WTC11 (cell line): ENCODE measurements around the gene VSX2. TPM values are rescaled to one million over a fixed set of nuclear protein-coding genes. Genes with fewer than 3 reads are reported as not detected.

Source experiments
- ATAC-seq: fragments of 200-7000 bp; cut with Tn5 transposase; 2 replicates; pipeline ENCODE4 v1.10.0; 2021; ENCODE audit warnings: mild to moderate bottlenecking, moderate library complexity
- CTCF ChIA-PET: fragments of 300-600 bp; sonication (Branson Sonifier 250); formaldehyde crosslinking; loops from one replicate; lab custom pipeline; 2021; ENCODE audit warnings: antibody characterized with exemption; lab: Charles Lee
- POLR2A ChIA-PET: fragments of 350-600 bp; sonication (Branson Sonifier 250); formaldehyde crosslinking; loops from one replicate; lab custom pipeline; 2021; ENCODE audit warnings: antibody characterized with exemption; lab: Charles Lee
- DNase-seq: peaks from one replicate; pipeline ENCODE4 v3.0.0; 2021; ENCODE audit warnings: low spot score
- H3K27ac Mint-ChIP-seq: 2 replicates; pipeline ENCODE4 v1.8.0; 2021; ENCODE audit warnings: mixed read lengths
- H3K27me3 Mint-ChIP-seq: 2 replicates; pipeline ENCODE4 v1.8.0; 2021; ENCODE audit warnings: low read depth, mild to moderate bottlenecking, moderate library complexity, mixed read lengths
- H3K36me3 Mint-ChIP-seq: 2 replicates; pipeline ENCODE4 v1.8.0; 2021; ENCODE audit warnings: mixed read lengths
- H3K4me1 Mint-ChIP-seq: 2 replicates; pipeline ENCODE4 v1.8.0; 2022; ENCODE audit warnings: mixed read lengths
- H3K4me3 Mint-ChIP-seq: 2 replicates; pipeline ENCODE4 v1.8.0; 2021; ENCODE audit warnings: mild to moderate bottlenecking, moderate library complexity, mixed read lengths
- H3K9me3 Mint-ChIP-seq: 2 replicates; pipeline ENCODE4 v1.8.0; 2021; ENCODE audit warnings: mixed read lengths
- HMGA2 ChIP-seq: fragments of 250-450 bp; sonication (Bioruptor Pico); IDR thresholded peaks from 2 replicates; pipeline ENCODE4 v1.4.0; 2021; ENCODE audit warnings: mild to moderate bottlenecking, moderate library complexity
- IRF2 ChIP-seq: sonication (generic); formaldehyde crosslinking; IDR thresholded peaks from 2 replicates; pipeline ENCODE4 v1.8.0; 2022; ENCODE audit warnings: low read depth, missing genetic modification reagents, borderline replicate concordance
- SOX15 ChIP-seq: fragments of 250-450 bp; sonication (Bioruptor Pico); IDR thresholded peaks from 2 replicates; pipeline ENCODE4 v1.9.0; 2021; ENCODE audit warnings: mild to moderate bottlenecking
- TCF7 ChIP-seq: sonication (generic); formaldehyde crosslinking; IDR thresholded peaks from 2 replicates; pipeline ENCODE4 v1.8.0; 2022; ENCODE audit warnings: mild to moderate bottlenecking, low read depth, missing genetic modification reagents, moderate library complexity
- TEAD4 ChIP-seq: sonication (generic); formaldehyde crosslinking; IDR thresholded peaks from 2 replicates; pipeline ENCODE4 v1.8.0; 2022; ENCODE audit warnings: mild to moderate bottlenecking, missing genetic modification reagents
- ZNF263 ChIP-seq: sonication (generic); formaldehyde crosslinking; IDR thresholded peaks from 2 replicates; pipeline ENCODE4 v1.8.1; 2022; ENCODE audit warnings: low read depth, mild to moderate bottlenecking, moderate library complexity, missing genetic modification reagents
- total RNA-seq: library from RNA; stranded (reverse); gene quantifications from 3 replicates; pipeline ENCODE4 v1.2.3, GENCODE V29; 2021
- TF ChIP-seq, protein P1 (sequence below): fragments of 200-600 bp; IDR thresholded peaks from 2 replicates; pipeline ENCODE4 v1.8.0; 2022; ENCODE audit warnings: antibody characterized with exemption
- TF ChIP-seq, protein P2 (sequence below): sonication (generic); formaldehyde crosslinking; IDR thresholded peaks from 2 replicates; pipeline ENCODE4 v1.8.1; 2022; ENCODE audit warnings: low read depth, mild to moderate bottlenecking, moderate library complexity, missing genetic modification reagents, borderline replicate concordance
- TF ChIP-seq, protein P3 (sequence below): sonication (generic); formaldehyde crosslinking; IDR thresholded peaks from 2 replicates; pipeline ENCODE4 v1.8.0; 2023; ENCODE audit warnings: missing genetic modification reagents
- TF ChIP-seq, protein P4 (sequence below): sonication (generic); formaldehyde crosslinking; IDR thresholded peaks from 2 replicates; pipeline ENCODE4 v1.8.1; 2023; ENCODE audit warnings: mild to moderate bottlenecking, missing genetic modification reagents
- TF ChIP-seq, protein P5 (sequence below): sonication (generic); formaldehyde crosslinking; IDR thresholded peaks from 2 replicates; pipeline ENCODE4 v1.8.1; 2022; ENCODE audit warnings: mild to moderate bottlenecking, missing genetic modification reagents, moderate library complexity, borderline replicate concordance
- TF ChIP-seq, protein P6 (sequence below): sonication (generic); formaldehyde crosslinking; IDR thresholded peaks from 2 replicates; pipeline ENCODE4 v1.8.0; 2023; ENCODE audit warnings: missing genetic modification reagents, mild to moderate bottlenecking, borderline replicate concordance
- TF ChIP-seq, protein P7 (sequence below): sonication (generic); formaldehyde crosslinking; IDR thresholded peaks from 2 replicates; pipeline ENCODE4 v1.8.0; 2022; ENCODE audit warnings: mild to moderate bottlenecking, missing genetic modification reagents
- TF ChIP-seq, protein P8 (sequence below): sonication (generic); formaldehyde crosslinking; IDR thresholded peaks from 2 replicates; pipeline ENCODE4 v1.8.0; 2022; ENCODE audit warnings: missing genetic modification reagents

Gene VSX2
- total RNA-seq, 1 experiment from 2014 or later: not detected

DNA sequence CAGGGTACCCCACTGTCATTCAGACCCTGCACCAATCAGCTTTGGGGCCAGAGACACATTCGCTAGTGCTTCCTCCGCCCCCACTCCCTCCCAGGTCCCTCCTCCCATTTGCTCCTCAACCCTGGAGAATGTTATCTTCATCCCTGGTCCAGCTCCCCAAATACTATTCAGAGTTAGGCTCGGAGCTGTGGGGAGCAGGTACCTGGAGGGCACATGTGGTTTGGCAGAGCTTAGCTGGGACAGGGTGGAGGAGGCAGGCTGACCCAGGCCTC lies 19.5 kb downstream of the VSX2 start:
- no peak for DNase-seq
- Mint-ChIP-seq H3K4me1 (no peaks in the 10 kb centered on the region), H3K27ac (no peak overlapping the region), H3K36me3 (no peaks in the 10 kb centered on the region)
- POLR2A ChIA-PET: no interaction called here
- TF ChIP-seq, protein P1, sequence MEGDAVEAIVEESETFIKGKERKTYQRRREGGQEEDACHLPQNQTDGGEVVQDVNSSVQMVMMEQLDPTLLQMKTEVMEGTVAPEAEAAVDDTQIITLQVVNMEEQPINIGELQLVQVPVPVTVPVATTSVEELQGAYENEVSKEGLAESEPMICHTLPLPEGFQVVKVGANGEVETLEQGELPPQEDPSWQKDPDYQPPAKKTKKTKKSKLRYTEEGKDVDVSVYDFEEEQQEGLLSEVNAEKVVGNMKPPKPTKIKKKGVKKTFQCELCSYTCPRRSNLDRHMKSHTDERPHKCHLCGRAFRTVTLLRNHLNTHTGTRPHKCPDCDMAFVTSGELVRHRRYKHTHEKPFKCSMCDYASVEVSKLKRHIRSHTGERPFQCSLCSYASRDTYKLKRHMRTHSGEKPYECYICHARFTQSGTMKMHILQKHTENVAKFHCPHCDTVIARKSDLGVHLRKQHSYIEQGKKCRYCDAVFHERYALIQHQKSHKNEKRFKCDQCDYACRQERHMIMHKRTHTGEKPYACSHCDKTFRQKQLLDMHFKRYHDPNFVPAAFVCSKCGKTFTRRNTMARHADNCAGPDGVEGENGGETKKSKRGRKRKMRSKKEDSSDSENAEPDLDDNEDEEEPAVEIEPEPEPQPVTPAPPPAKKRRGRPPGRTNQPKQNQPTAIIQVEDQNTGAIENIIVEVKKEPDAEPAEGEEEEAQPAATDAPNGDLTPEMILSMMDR: no peak
- peak; percentile 54; the same call in 1 of the 2 replicates for TF ChIP-seq ZNF263
- TF ChIP-seq, all 79 proteins: peak for 1
- Mint-ChIP-seq H3K27me3 (peaks cover 46% of the 10 kb centered on the region), H3K9me3 (no peaks in the 10 kb centered on the region), H3K4me3 (peak overlapping the region; percentile 80)
- peak; percentile 46 for ATAC-seq
- CTCF ChIA-PET: interaction anchor here (0.7 to 3.5 kb wide), 15 partner anchors 11 to 353 kb away, joined by 3 to 89 read pairs (median 7); partner anchors contain the start of genes LTBP2, VRTN and VSX2

DNA sequence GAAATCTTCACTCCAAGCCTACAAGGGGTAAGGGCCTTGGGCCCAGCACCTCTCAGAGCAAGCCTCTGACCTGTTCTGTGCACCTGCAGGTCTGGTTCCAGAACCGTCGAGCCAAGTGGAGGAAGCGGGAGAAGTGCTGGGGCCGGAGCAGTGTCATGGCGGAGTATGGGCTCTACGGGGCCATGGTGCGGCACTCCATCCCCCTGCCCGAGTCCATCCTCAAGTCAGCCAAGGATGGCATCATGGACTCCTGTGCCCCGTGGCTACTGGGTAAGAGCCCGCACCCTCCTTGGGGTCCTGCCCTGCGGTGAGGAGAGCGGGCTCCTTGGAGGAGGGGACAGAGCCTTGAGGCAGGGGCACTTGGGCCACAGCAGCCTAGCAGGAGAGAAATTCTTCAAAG lies 20.3 kb downstream of the VSX2 start:
- H3K4me3 Mint-ChIP-seq: 0 out of 2 replicates have a peak overlapping the region, but pooled peaks have one; percentile 80
- H3K9me3 Mint-ChIP-seq: no peaks in the 10 kb centered on the region
- H3K27me3 Mint-ChIP-seq: peaks cover 44% of the 10 kb centered on the region
- ChIA-PET POLR2A (interaction anchor here (0.5 kb wide), 1 partner anchor 225 kb away, joined by 4 read pairs; no protein-coding TSS in a partner anchor), CTCF (interaction anchor here (1.3 to 3.5 kb wide), 3 partner anchors 16 to 44 kb away, joined by 6 to 89 read pairs (median 35); partner anchors contain the start of gene VSX2)
- no peak overlapping the region for H3K27ac Mint-ChIP-seq
- ATAC-seq (no peak), DNase-seq (no peak)
- no peaks in the 10 kb centered on the region for H3K4me1 Mint-ChIP-seq
- H3K36me3 Mint-ChIP-seq: no peaks in the 10 kb centered on the region
- TF ChIP-seq TCF7 (CRISPR knock-in tag) (no peak), IRF2 (no peak), SOX15 (CRISPR knock-in tag) (no peak), TEAD4 (CRISPR knock-in tag) (no peak), HMGA2 (CRISPR knock-in tag) (no peak)
- TF ChIP-seq, protein P2, sequence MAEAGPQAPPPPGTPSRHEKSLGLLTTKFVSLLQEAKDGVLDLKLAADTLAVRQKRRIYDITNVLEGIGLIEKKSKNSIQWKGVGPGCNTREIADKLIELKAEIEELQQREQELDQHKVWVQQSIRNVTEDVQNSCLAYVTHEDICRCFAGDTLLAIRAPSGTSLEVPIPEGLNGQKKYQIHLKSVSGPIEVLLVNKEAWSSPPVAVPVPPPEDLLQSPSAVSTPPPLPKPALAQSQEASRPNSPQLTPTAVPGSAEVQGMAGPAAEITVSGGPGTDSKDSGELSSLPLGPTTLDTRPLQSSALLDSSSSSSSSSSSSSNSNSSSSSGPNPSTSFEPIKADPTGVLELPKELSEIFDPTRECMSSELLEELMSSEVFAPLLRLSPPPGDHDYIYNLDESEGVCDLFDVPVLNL (CRISPR knock-in tag): no peak
- TF ChIP-seq, protein P3, sequence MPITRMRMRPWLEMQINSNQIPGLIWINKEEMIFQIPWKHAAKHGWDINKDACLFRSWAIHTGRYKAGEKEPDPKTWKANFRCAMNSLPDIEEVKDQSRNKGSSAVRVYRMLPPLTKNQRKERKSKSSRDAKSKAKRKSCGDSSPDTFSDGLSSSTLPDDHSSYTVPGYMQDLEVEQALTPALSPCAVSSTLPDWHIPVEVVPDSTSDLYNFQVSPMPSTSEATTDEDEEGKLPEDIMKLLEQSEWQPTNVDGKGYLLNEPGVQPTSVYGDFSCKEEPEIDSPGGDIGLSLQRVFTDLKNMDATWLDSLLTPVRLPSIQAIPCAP (CRISPR knock-in tag): no peak
- TF ChIP-seq, protein P4, sequence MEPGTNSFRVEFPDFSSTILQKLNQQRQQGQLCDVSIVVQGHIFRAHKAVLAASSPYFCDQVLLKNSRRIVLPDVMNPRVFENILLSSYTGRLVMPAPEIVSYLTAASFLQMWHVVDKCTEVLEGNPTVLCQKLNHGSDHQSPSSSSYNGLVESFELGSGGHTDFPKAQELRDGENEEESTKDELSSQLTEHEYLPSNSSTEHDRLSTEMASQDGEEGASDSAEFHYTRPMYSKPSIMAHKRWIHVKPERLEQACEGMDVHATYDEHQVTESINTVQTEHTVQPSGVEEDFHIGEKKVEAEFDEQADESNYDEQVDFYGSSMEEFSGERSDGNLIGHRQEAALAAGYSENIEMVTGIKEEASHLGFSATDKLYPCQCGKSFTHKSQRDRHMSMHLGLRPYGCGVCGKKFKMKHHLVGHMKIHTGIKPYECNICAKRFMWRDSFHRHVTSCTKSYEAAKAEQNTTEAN (CRISPR knock-in tag): no peak
- TF ChIP-seq, protein P5, sequence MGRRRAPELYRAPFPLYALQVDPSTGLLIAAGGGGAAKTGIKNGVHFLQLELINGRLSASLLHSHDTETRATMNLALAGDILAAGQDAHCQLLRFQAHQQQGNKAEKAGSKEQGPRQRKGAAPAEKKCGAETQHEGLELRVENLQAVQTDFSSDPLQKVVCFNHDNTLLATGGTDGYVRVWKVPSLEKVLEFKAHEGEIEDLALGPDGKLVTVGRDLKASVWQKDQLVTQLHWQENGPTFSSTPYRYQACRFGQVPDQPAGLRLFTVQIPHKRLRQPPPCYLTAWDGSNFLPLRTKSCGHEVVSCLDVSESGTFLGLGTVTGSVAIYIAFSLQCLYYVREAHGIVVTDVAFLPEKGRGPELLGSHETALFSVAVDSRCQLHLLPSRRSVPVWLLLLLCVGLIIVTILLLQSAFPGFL: no peak
- TF ChIP-seq, protein P6, sequence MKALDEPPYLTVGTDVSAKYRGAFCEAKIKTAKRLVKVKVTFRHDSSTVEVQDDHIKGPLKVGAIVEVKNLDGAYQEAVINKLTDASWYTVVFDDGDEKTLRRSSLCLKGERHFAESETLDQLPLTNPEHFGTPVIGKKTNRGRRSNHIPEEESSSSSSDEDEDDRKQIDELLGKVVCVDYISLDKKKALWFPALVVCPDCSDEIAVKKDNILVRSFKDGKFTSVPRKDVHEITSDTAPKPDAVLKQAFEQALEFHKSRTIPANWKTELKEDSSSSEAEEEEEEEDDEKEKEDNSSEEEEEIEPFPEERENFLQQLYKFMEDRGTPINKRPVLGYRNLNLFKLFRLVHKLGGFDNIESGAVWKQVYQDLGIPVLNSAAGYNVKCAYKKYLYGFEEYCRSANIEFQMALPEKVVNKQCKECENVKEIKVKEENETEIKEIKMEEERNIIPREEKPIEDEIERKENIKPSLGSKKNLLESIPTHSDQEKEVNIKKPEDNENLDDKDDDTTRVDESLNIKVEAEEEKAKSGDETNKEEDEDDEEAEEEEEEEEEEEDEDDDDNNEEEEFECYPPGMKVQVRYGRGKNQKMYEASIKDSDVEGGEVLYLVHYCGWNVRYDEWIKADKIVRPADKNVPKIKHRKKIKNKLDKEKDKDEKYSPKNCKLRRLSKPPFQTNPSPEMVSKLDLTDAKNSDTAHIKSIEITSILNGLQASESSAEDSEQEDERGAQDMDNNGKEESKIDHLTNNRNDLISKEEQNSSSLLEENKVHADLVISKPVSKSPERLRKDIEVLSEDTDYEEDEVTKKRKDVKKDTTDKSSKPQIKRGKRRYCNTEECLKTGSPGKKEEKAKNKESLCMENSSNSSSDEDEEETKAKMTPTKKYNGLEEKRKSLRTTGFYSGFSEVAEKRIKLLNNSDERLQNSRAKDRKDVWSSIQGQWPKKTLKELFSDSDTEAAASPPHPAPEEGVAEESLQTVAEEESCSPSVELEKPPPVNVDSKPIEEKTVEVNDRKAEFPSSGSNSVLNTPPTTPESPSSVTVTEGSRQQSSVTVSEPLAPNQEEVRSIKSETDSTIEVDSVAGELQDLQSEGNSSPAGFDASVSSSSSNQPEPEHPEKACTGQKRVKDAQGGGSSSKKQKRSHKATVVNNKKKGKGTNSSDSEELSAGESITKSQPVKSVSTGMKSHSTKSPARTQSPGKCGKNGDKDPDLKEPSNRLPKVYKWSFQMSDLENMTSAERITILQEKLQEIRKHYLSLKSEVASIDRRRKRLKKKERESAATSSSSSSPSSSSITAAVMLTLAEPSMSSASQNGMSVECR (CRISPR knock-in tag): no peak
- TF ChIP-seq, protein P7, sequence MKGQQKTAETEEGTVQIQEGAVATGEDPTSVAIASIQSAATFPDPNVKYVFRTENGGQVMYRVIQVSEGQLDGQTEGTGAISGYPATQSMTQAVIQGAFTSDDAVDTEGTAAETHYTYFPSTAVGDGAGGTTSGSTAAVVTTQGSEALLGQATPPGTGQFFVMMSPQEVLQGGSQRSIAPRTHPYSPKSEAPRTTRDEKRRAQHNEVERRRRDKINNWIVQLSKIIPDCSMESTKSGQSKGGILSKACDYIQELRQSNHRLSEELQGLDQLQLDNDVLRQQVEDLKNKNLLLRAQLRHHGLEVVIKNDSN (CRISPR knock-in tag): no peak
- TF ChIP-seq, protein P8, sequence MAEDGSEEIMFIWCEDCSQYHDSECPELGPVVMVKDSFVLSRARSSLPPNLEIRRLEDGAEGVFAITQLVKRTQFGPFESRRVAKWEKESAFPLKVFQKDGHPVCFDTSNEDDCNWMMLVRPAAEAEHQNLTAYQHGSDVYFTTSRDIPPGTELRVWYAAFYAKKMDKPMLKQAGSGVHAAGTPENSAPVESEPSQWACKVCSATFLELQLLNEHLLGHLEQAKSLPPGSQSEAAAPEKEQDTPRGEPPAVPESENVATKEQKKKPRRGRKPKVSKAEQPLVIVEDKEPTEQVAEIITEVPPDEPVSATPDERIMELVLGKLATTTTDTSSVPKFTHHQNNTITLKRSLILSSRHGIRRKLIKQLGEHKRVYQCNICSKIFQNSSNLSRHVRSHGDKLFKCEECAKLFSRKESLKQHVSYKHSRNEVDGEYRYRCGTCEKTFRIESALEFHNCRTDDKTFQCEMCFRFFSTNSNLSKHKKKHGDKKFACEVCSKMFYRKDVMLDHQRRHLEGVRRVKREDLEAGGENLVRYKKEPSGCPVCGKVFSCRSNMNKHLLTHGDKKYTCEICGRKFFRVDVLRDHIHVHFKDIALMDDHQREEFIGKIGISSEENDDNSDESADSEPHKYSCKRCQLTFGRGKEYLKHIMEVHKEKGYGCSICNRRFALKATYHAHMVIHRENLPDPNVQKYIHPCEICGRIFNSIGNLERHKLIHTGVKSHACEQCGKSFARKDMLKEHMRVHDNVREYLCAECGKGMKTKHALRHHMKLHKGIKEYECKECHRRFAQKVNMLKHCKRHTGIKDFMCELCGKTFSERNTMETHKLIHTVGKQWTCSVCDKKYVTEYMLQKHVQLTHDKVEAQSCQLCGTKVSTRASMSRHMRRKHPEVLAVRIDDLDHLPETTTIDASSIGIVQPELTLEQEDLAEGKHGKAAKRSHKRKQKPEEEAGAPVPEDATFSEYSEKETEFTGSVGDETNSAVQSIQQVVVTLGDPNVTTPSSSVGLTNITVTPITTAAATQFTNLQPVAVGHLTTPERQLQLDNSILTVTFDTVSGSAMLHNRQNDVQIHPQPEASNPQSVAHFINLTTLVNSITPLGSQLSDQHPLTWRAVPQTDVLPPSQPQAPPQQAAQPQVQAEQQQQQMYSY: no peak
